ENCODE results near the gene FAM200A. TPM values are rescaled to one million over a fixed set of nuclear protein-coding genes. Genes with fewer than 3 reads are reported as not detected.

FAM200A gene
- total RNA-seq, 1 experiment from 2014 or later: 6.9 TPM

DNA sequence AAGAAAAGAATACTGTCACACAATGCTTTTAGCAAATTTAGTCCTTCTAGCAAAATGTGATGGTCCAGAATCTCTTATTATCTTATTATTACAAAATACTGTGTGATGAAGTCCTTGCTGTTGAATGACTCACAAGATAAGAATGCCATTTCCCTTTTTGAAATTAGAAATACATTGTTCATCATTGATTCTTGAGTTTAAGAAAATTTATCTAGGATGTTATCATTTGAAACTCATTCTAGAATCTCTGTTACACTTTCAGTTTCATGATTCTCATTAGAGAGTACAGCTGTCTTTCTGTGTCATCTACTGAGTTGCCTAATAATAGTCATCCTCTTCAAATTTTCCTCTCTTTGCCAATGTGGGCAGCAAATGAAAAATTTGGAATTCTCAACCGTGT, 37.9 kb downstream of the FAM200A start:
- Histone ChIP-seq H3K4me2 (no peak overlapping the region), H3F3A (ENCODE audit: insufficient read depth, low read depth) (no peaks in the 10 kb centered on the region), H3K27me3 (ENCODE audit: insufficient read depth, low read depth) (no peaks in the 10 kb centered on the region), H3K27ac (no peak overlapping the region), H3K79me2 (ENCODE audit: low read depth) (peaks cover 4% of the 10 kb centered on the region; the same call in 1 of the 2 replicates), H2AFZ (no peak overlapping the region), H3K9me2 (ENCODE audit: insufficient read depth) (no peaks in the 10 kb centered on the region), H3K4me3 (no peak overlapping the region), H4K20me1 (ENCODE audit: insufficient read depth) (no peaks in the 10 kb centered on the region), H3K36me3 (ENCODE audit: low read depth) (peaks cover 6% of the 10 kb centered on the region; the same call in 1 of the 2 replicates), H3K9me3 (ENCODE audit: insufficient read depth, low read depth) (no peaks in the 10 kb centered on the region), H3K4me1 (replicated peaks; ENCODE audit: insufficient read depth) (no peaks in the 10 kb centered on the region)
- ChIA-PET POLR2A (ENCODE audit: unreplicated experiment) (interaction anchor here (0.7 kb wide), 1 partner anchor 10 kb away, joined by 3 read pairs; the partner anchor contains the start of gene ZKSCAN5), CTCF (no interaction called here)
- TF ChIP-seq, protein P1, sequence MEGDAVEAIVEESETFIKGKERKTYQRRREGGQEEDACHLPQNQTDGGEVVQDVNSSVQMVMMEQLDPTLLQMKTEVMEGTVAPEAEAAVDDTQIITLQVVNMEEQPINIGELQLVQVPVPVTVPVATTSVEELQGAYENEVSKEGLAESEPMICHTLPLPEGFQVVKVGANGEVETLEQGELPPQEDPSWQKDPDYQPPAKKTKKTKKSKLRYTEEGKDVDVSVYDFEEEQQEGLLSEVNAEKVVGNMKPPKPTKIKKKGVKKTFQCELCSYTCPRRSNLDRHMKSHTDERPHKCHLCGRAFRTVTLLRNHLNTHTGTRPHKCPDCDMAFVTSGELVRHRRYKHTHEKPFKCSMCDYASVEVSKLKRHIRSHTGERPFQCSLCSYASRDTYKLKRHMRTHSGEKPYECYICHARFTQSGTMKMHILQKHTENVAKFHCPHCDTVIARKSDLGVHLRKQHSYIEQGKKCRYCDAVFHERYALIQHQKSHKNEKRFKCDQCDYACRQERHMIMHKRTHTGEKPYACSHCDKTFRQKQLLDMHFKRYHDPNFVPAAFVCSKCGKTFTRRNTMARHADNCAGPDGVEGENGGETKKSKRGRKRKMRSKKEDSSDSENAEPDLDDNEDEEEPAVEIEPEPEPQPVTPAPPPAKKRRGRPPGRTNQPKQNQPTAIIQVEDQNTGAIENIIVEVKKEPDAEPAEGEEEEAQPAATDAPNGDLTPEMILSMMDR (conservative IDR thresholded peaks at IDR 0.05): no peak
- TF ChIP-seq EZH2 (IDR thresholded peaks at IDR 0.05; ENCODE audit: low read depth): no peak
- DNase-seq: no peak
- no TSS peak for BruUV-seq (replicated peaks)
- intact Hi-C loops (cut with micrococcal nuclease; ENCODE audit: unreplicated experiment): no loop called here

GRCh38 chr7:99505324-99505662, 46.6 kb downstream of the FAM200A start:
- Histone ChIP-seq H3K27me3 (ENCODE audit: insufficient read depth, low read depth) (no peaks in the 10 kb centered on the region), H3F3A (ENCODE audit: insufficient read depth, low read depth) (0 out of 2 replicates have a peak, but pooled peaks cover 9% of the 10 kb centered on the region), H3K9me2 (ENCODE audit: insufficient read depth) (no peaks in the 10 kb centered on the region), H3K36me3 (ENCODE audit: low read depth) (0 out of 2 replicates have a peak, but pooled peaks cover 3% of the 10 kb centered on the region), H3K4me3 (peak overlapping the region; percentile 71), H2AFZ (peak overlapping the region; percentile 84), H3K4me1 (replicated peaks; ENCODE audit: insufficient read depth) (peaks cover 14% of the 10 kb centered on the region), H4K20me1 (ENCODE audit: insufficient read depth) (no peaks in the 10 kb centered on the region), H3K4me2 (peak overlapping the region; percentile 91), H3K79me2 (ENCODE audit: low read depth) (peaks cover 32% of the 10 kb centered on the region), H3K27ac (no peak overlapping the region), H3K9me3 (ENCODE audit: insufficient read depth, low read depth) (no peaks in the 10 kb centered on the region)
- DNase-seq: no peak
- CTCF ChIA-PET: no interaction called here
- intact Hi-C loops (cut with micrococcal nuclease; ENCODE audit: unreplicated experiment): loop anchor here (1.0 to 2.0 kb wide), 2 partner anchors 33 to 58 kb away; partner anchors contain the start of gene ZNF789
- POLR2A ChIA-PET (ENCODE audit: unreplicated experiment): interaction anchor here (0.6 to 1.1 kb wide), 7 partner anchors 23 to 1747 kb away, joined by 3 to 11 read pairs (median 4); partner anchors contain the start of gene ZNF655
- no TSS peak for BruUV-seq (replicated peaks)
- TF ChIP-seq, protein P1 (conservative IDR thresholded peaks at IDR 0.05): no peak
- no peak for TF ChIP-seq EZH2 (IDR thresholded peaks at IDR 0.05; ENCODE audit: low read depth)

- peak; percentile 82 to 99 for DNase-seq
- Histone ChIP-seq H2AFZ (peak within 1 kb of the TSS; percentile 84), H3K4me1 (replicated peaks; ENCODE audit: insufficient read depth) (peaks cover 14% of the 10 kb centered on the region), H3K79me2 (ENCODE audit: low read depth) (peaks cover 31% of the 10 kb centered on the region), H3K9me3 (ENCODE audit: insufficient read depth, low read depth) (no peaks in the 10 kb centered on the region), H3K27ac (no peak within 1 kb of the TSS), H4K20me1 (ENCODE audit: insufficient read depth) (no peaks in the 10 kb centered on the region), H3K36me3 (ENCODE audit: low read depth) (0 out of 2 replicates have a peak, but pooled peaks cover 3% of the 10 kb centered on the region), H3K27me3 (ENCODE audit: insufficient read depth, low read depth) (no peaks in the 10 kb centered on the region), H3K4me2 (peak within 1 kb of the TSS; percentile 91), H3F3A (ENCODE audit: insufficient read depth, low read depth) (0 out of 2 replicates have a peak, but pooled peaks cover 9% of the 10 kb centered on the region), H3K4me3 (peak within 1 kb of the TSS; percentile 71), H3K9me2 (ENCODE audit: insufficient read depth) (no peaks in the 10 kb centered on the region)
- BruUV-seq (replicated peaks): no TSS peak
- POLR2A ChIA-PET (ENCODE audit: unreplicated experiment): interaction anchor here (0.6 to 1.1 kb wide), 11 partner anchors 9 to 1747 kb away, joined by 3 to 11 read pairs (median 4); partner anchors contain the start of gene ZNF655
- intact Hi-C loops (cut with micrococcal nuclease; ENCODE audit: unreplicated experiment): loop anchor here (1.0 to 2.0 kb wide), 2 partner anchors 32 to 58 kb away; partner anchors contain the start of gene ZNF789
- no peak for TF ChIP-seq EZH2 (IDR thresholded peaks at IDR 0.05; ENCODE audit: low read depth)
- TF ChIP-seq, protein P1 (conservative IDR thresholded peaks at IDR 0.05): no peak; the same call in 1 of the 2 replicates
- CTCF ChIA-PET: no interaction called here
These were observed 47.2 kb downstream of the FAM200A start, which contains the start of gene ZKSCAN5 for GRCh38 chr7:99504603-99505323. ZKSCAN5 (plus strand) TSS chr7:99504662; CDS start chr7:99506045, 1,383 bp downstream.

Data from PC-9 (cell line).